ENCODE measurements around the gene SPATA6.
"Not testable (repeated sequence)": the region's sequence is repeated elsewhere in the genome, so short reads cannot be mapped to it uniquely, and the experiment has no call there.

The SPATA6 gene

GRCh38 chr1:48450505-48450904, 21.5 kb downstream of the SPATA6 start:
- no peak for DNase-seq

- DNase-seq: no peak
Observed at GRCh38 chr1:48448932-48449331, 23.1 kb downstream of the SPATA6 start.

GRCh38 chr1:48444186-48444585, 27.8 kb downstream of the SPATA6 start:
- not testable (repeated sequence) for DNase-seq

GRCh38 chr1:48442864-48443619, 29.0 kb downstream of the SPATA6 start:
- DNase-seq: no peak

GRCh38 chr1:48440786-48441185, 31.2 kb downstream of the SPATA6 start:
- not testable (repeated sequence) for DNase-seq

- no peak for DNase-seq
Observed at GRCh38 chr1:48439380-48439779, 32.6 kb downstream of the SPATA6 start.

GRCh38 chr1:48437379-48437778, 34.6 kb downstream of the SPATA6 start:
- DNase-seq: not testable (repeated sequence)

- not testable (repeated sequence) for DNase-seq
Observed at GRCh38 chr1:48435312-48436002, 36.5 kb downstream of the SPATA6 start.

- no peak for DNase-seq
Observed at GRCh38 chr1:48430832-48431231, 41.2 kb downstream of the SPATA6 start.

GRCh38 chr1:48422009-48422408, 50.0 kb downstream of the SPATA6 start:
- no peak for DNase-seq

- no peak for DNase-seq
Observed at GRCh38 chr1:48418742-48419141, 53.3 kb downstream of the SPATA6 start.

- DNase-seq: no peak
Observed at GRCh38 chr1:48415050-48415449, 57.0 kb downstream of the SPATA6 start.

- DNase-seq: no peak
Observed at GRCh38 chr1:48414264-48414663, 57.7 kb downstream of the SPATA6 start.

- no peak for DNase-seq
Observed at GRCh38 chr1:48405940-48406339, 66.1 kb downstream of the SPATA6 start.

- DNase-seq: no peak
Observed at GRCh38 chr1:48405400-48405799, 66.6 kb downstream of the SPATA6 start.

- DNase-seq: no peak
Observed at GRCh38 chr1:48402599-48402998, 69.4 kb downstream of the SPATA6 start.

- no peak for DNase-seq
Observed at GRCh38 chr1:48396208-48396607, 75.8 kb downstream of the SPATA6 start.

- no peak for DNase-seq
Observed at GRCh38 chr1:48391926-48392325, 80.1 kb downstream of the SPATA6 start.

- DNase-seq: no peak
Observed at GRCh38 chr1:48387409-48387808, 84.6 kb downstream of the SPATA6 start.

- no peak for DNase-seq
Observed at GRCh38 chr1:48374785-48375184, 97.2 kb downstream of the SPATA6 start.

- no peak for DNase-seq
Observed at GRCh38 chr1:48371598-48371997, 100.4 kb downstream of the SPATA6 start.

GRCh38 chr1:48362901-48363300, 109.1 kb downstream of the SPATA6 start:
- DNase-seq: no peak

- DNase-seq: no peak
Observed at GRCh38 chr1:48356901-48357300, 115.1 kb downstream of the SPATA6 start.

- DNase-seq: no peak
Observed at GRCh38 chr1:48344373-48344772, 127.6 kb downstream of the SPATA6 start.

GRCh38 chr1:48341221-48341620, 130.8 kb downstream of the SPATA6 start:
- no peak for DNase-seq
